Mesendoderm (in vitro differentiated cells): ENCODE data around the gene COPS8.

ENCODE experiments used
- DNase-seq: peaks from one replicate; pipeline ENCODE4 v3.0.0; 2013
- H2AK5ac ChIP-seq: 2 replicates; pipeline ENCODE4 v1.6.1; 2013; ENCODE audit warnings: low read length, inconsistent platforms
- H2BK120ac ChIP-seq: 2 replicates; pipeline ENCODE4 v1.6.1; 2013; ENCODE audit warnings: low read depth, mild to moderate bottlenecking, low read length, moderate library complexity, mixed read lengths
- H2BK15ac ChIP-seq: replicated peaks from 2 replicates; pipeline ENCODE4 v1.6.1; 2013; ENCODE audit warnings: low read depth, mild to moderate bottlenecking, moderate library complexity
- H2BK5ac ChIP-seq: 2 replicates; pipeline ENCODE4 v1.6.1; 2013; ENCODE audit warnings: low read length, inconsistent platforms
- H3K18ac ChIP-seq: 2 replicates; pipeline ENCODE4 v1.6.1; 2013; ENCODE audit warnings: mild to moderate bottlenecking, low read length, mixed read lengths
- H3K23ac ChIP-seq: one replicate; pipeline ENCODE4 v1.6.1; 2013; ENCODE audit warnings: low read length
- H3K27ac ChIP-seq: 2 replicates; pipeline ENCODE4 v1.5.1; 2013; ENCODE audit warnings: low read depth, mild to moderate bottlenecking, inconsistent platforms, low read length, moderate library complexity
- H3K27me3 ChIP-seq: 2 replicates; pipeline ENCODE4 v1.6.1; 2013; ENCODE audit warnings: low read length, control low read depth, mild to moderate bottlenecking, inconsistent platforms; ENCODE audit not compliant: insufficient read depth, poor library complexity
- H3K36me3 ChIP-seq: 2 replicates; pipeline ENCODE4 v1.6.1; 2013; ENCODE audit warnings: low read length, inconsistent platforms; ENCODE audit not compliant: control insufficient read depth, insufficient read depth
- H3K4ac ChIP-seq: one replicate; pipeline ENCODE4 v1.6.1; 2013; ENCODE audit warnings: low read depth, mild to moderate bottlenecking, low read length, moderate library complexity
- H3K4me1 ChIP-seq: 2 replicates; pipeline ENCODE4 v1.6.1; 2013; ENCODE audit warnings: low read depth, low read length, inconsistent platforms; ENCODE audit not compliant: control insufficient read depth
- H3K4me2 ChIP-seq: 2 replicates; pipeline ENCODE4 v1.6.1; 2013; ENCODE audit warnings: low read length
- H3K4me3 ChIP-seq: 2 replicates; pipeline ENCODE4 v1.5.1; 2013; ENCODE audit warnings: mild to moderate bottlenecking, low read length
- H3K56ac ChIP-seq: one replicate; pipeline ENCODE4 v1.6.1; 2013; ENCODE audit warnings: low read length
- H3K79me1 ChIP-seq: 2 replicates; pipeline ENCODE4 v1.6.1; 2013; ENCODE audit warnings: low read length, inconsistent platforms
- H3K79me2 ChIP-seq: 2 replicates; pipeline ENCODE4 v1.6.1; 2013; ENCODE audit warnings: mild to moderate bottlenecking, low read length; ENCODE audit not compliant: control insufficient read depth, insufficient read depth
- H3K9ac ChIP-seq: 2 replicates; pipeline ENCODE4 v1.6.1; 2013; ENCODE audit warnings: low read length, inconsistent platforms
- H4K5ac ChIP-seq: one replicate; pipeline ENCODE4 v1.6.1; 2013; ENCODE audit warnings: low read length
- H4K8ac ChIP-seq: one replicate; pipeline ENCODE4 v1.6.1; 2013; ENCODE audit warnings: low read depth, mild to moderate bottlenecking, control low read depth, low read length, moderate library complexity
- WGBS: extraction: QIAGEN DNeasy Blood & Tissue Kit; methylation state at CpG from one replicate; pipeline ENCODE4 v1.1.7; 2013; ENCODE audit warnings: low lambda C conversion rate, missing lambda C conversion rate; ENCODE audit not compliant: insufficient coverage; ENCODE audit errors: extremely low coverage; 5-methylcytosine and 5-hydroxymethylcytosine counted together

COPS8 gene

GRCh38 chr2:237126519-237127174 is 41.0 kb downstream of the COPS8 start:
- no peak overlapping the region for H3K4me3 ChIP-seq
- no peak overlapping the region for H3K9ac ChIP-seq
- no peak overlapping the region for H2BK5ac ChIP-seq
- H2BK120ac ChIP-seq: no peak overlapping the region
- no peaks in the 10 kb centered on the region for H3K79me1 ChIP-seq
- H3K36me3 ChIP-seq: no peaks in the 10 kb centered on the region
- no peak overlapping the region for H3K23ac ChIP-seq
- no peaks in the 10 kb centered on the region for H3K4me1 ChIP-seq
- H4K5ac ChIP-seq: no peak overlapping the region
- H3K27ac ChIP-seq: no peak overlapping the region
- H4K8ac ChIP-seq: no peak overlapping the region
- H3K18ac ChIP-seq: no peak overlapping the region
- no peak overlapping the region for H2AK5ac ChIP-seq
- H3K79me2 ChIP-seq: no peaks in the 10 kb centered on the region
- H3K27me3 ChIP-seq: no peaks in the 10 kb centered on the region
- no peak overlapping the region for H2BK15ac ChIP-seq
- H3K56ac ChIP-seq: no peak overlapping the region
- H3K4me2 ChIP-seq: no peak overlapping the region
- H3K4ac ChIP-seq: no peak overlapping the region
- DNase-seq: no peak
- WGBS: no CpG with 5 or more reads among the region's 13 CpGs

GRCh38 chr2:237128026-237128703 is 42.5 kb downstream of the COPS8 start:
- Histone ChIP-seq H3K4me3 (no peak overlapping the region), H4K5ac (no peak overlapping the region), H3K9ac (no peak overlapping the region), H3K27ac (no peak overlapping the region), H3K4me2 (no peak overlapping the region), H3K36me3 (no peaks in the 10 kb centered on the region), H3K23ac (no peak overlapping the region), H3K4me1 (no peaks in the 10 kb centered on the region), H2BK120ac (no peak overlapping the region), H2AK5ac (no peak overlapping the region), H3K56ac (no peak overlapping the region), H3K79me1 (no peaks in the 10 kb centered on the region), H3K79me2 (no peaks in the 10 kb centered on the region), H3K4ac (no peak overlapping the region), H4K8ac (no peak overlapping the region), H3K18ac (no peak overlapping the region), H2BK15ac (no peak overlapping the region), H3K27me3 (no peaks in the 10 kb centered on the region), H2BK5ac (no peak overlapping the region)
- no CpG with 5 or more reads among the region's 11 CpGs for WGBS
- peak; percentile 88 for DNase-seq

- Histone ChIP-seq H2BK5ac (no peak overlapping the region), H3K79me2 (no peaks in the 10 kb centered on the region), H2AK5ac (no peak overlapping the region), H3K23ac (no peak overlapping the region), H2BK15ac (no peak overlapping the region), H4K5ac (no peak overlapping the region), H2BK120ac (no peak overlapping the region), H3K4me1 (no peaks in the 10 kb centered on the region), H3K18ac (no peak overlapping the region), H3K36me3 (no peaks in the 10 kb centered on the region), H3K9ac (no peak overlapping the region), H3K56ac (no peak overlapping the region), H3K27me3 (no peaks in the 10 kb centered on the region), H3K4me3 (no peak overlapping the region), H3K4ac (no peak overlapping the region), H3K27ac (no peak overlapping the region), H4K8ac (no peak overlapping the region), H3K79me1 (no peaks in the 10 kb centered on the region), H3K4me2 (no peak overlapping the region)
- WGBS: 100% methylated on average over 2 of the region's 10 CpGs
- no peak for DNase-seq
Observed at GRCh38 chr2:237128845-237129592, 43.3 kb downstream of the COPS8 start.

GRCh38 chr2:237129625-237130263 is 44.1 kb downstream of the COPS8 start:
- Histone ChIP-seq H3K27me3 (no peaks in the 10 kb centered on the region), H3K56ac (no peak overlapping the region), H3K79me2 (no peaks in the 10 kb centered on the region), H3K18ac (no peak overlapping the region), H3K4me3 (no peak overlapping the region), H3K4me1 (no peaks in the 10 kb centered on the region), H3K36me3 (no peaks in the 10 kb centered on the region), H4K5ac (no peak overlapping the region), H3K79me1 (no peaks in the 10 kb centered on the region), H3K9ac (no peak overlapping the region), H2BK5ac (no peak overlapping the region), H2BK120ac (no peak overlapping the region), H3K27ac (no peak overlapping the region), H3K23ac (no peak overlapping the region), H4K8ac (no peak overlapping the region), H3K4me2 (no peak overlapping the region), H2BK15ac (no peak overlapping the region), H3K4ac (no peak overlapping the region), H2AK5ac (no peak overlapping the region)
- DNase-seq: no peak
- WGBS: no CpG with 5 or more reads among the region's 4 CpGs

DNA sequence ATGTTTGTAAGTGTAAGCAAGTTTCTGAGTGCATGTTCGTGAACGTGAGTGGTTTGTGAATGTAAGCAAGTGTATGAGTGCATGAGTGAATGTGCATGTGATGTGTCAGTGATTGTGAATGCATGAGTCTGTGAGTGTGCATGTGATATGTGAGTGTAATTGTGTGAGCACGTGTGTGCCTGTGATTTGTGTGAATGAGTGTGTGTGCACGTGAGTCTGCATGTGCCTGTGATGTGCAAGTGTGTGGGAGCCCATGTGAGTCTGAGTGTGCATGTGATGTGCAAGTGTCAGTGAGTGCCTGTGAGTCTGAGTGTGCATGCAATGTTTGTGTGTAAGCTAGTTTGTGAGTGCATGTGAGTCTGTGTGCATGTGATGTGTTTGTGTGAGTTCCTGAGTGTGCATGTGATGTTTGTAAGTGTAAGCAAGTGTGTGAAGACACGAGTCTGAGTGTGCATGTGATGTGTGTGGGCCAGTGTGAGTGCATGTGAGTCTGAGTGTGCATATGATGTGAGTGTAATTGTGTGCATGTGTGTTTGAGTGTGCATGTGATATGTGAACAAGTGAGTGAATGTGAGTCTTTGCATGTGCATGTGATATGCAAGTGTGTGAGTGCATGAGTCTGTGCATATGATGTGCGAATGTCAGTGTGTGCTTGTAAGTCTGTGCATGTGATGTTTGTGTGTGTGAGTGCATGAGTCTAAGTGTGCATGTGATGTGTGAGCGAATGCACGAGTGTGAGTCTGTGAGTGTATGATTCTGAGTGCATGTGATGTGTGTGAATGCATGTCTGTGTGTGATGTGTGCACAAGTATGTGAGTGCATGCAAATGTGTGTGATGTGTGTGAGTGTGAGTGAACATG is 45.1 kb downstream of the COPS8 start:
- no peaks in the 10 kb centered on the region for H3K79me2 ChIP-seq
- no peak overlapping the region for H4K8ac ChIP-seq
- WGBS: 100% methylated on average over 2 of the region's 8 CpGs
- no peak overlapping the region for H3K23ac ChIP-seq
- H3K79me1 ChIP-seq: no peaks in the 10 kb centered on the region
- H2BK120ac ChIP-seq: no peak overlapping the region
- H3K4me1 ChIP-seq: no peaks in the 10 kb centered on the region
- H2BK15ac ChIP-seq: no peak overlapping the region
- no peak overlapping the region for H3K9ac ChIP-seq
- no peak overlapping the region for H3K56ac ChIP-seq
- DNase-seq: no peak
- H3K4me3 ChIP-seq: no peak overlapping the region
- H4K5ac ChIP-seq: no peak overlapping the region
- no peak overlapping the region for H3K4me2 ChIP-seq
- H3K18ac ChIP-seq: no peak overlapping the region
- H2BK5ac ChIP-seq: no peak overlapping the region
- H2AK5ac ChIP-seq: no peak overlapping the region
- no peaks in the 10 kb centered on the region for H3K36me3 ChIP-seq
- H3K4ac ChIP-seq: no peak overlapping the region
- H3K27ac ChIP-seq: no peak overlapping the region
- no peaks in the 10 kb centered on the region for H3K27me3 ChIP-seq
